Hematopoietic multipotent progenitor cell treated with erythropoietin and hydrocortisone succinate and interleukin-3 and kit ligand, for 8 days (in vitro differentiated cells): ENCODE data around the gene EEPD1.
"Not testable (repeated sequence)": the region's sequence is repeated elsewhere in the genome, so short reads cannot be mapped to it uniquely, and the experiment has no call there.

ENCODE experiments used
- DNase-seq: peaks from one replicate; pipeline ENCODE4 v3.0.0-alpha.2; 2015

EEPD1 gene

GRCh38 chr7:36217961-36218284, 64.9 kb downstream of the EEPD1 start:
- no peak for DNase-seq

- no peak for DNase-seq
These were observed 66.4 kb downstream of the EEPD1 start for GRCh38 chr7:36219429-36219828.

GRCh38 chr7:36223851-36224250, 70.8 kb downstream of the EEPD1 start:
- no peak for DNase-seq

DNA sequence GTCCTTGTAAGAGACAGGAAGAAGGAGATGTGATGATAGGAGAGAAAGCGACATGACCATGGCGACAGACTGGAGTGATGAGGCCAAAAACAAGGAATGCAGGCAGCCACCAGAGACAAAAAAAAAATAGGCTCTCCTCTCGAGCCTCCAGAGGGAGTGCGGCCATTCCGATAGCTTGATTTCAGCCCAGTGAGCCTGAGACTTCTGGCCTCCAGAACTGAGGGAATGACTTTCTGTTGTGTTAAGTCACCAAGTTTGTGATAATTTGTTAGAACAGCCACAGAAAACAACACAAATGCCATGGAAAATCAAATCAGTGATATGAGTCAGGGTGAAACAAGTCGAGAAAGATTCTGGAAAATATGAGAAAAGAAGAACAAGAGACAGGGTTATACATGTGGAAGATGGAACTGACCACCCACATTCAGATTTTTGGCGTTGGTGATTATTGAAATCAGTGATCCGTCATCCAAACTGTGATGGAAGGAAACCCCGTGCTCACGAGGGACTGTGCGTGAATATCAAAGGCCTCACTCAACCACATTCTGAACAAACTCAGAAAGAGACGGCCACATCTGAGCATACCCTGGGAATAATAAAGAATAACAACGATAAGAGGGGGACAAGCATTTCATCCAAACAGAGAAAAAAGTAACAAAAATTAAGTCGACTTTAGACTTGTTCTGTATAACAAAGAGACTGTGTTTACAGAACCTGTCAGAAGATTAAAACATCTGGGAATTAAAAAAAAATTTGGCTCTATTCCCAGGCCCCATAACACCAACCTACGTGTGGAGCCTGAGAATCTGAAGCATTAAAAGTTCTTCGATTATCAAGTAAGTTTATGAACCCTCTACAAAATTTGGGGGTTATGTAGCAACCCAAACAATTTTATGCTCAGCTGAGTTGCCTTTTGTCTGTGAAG, 72.1 kb downstream of the EEPD1 start:
- DNase-seq = no peak

- DNase-seq = no peak
These were observed 73.1 kb downstream of the EEPD1 start for GRCh38 chr7:36226151-36226550.

GRCh38 chr7:36227223-36227622, 74.2 kb downstream of the EEPD1 start:
- no peak for DNase-seq

DNA sequence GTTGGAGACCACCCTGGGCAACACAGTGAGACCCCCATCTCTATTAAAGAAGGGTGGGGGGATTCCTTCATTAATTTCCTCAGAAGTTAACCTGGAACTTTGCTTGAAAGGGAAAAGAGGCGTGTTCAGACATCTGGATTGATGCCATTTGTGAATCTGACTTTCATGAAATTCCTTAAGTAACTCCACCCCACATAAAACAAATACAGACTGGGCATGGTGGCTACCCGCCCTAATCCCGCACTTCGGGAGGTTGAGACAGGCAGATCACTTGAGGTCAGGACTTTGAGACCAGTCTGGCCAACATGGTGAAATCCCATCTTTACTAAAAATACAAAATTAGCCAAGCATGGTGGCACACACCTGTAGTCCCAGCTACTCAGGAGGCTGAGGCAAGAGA, 75.0 kb downstream of the EEPD1 start:
- DNase-seq = no peak

GRCh38 chr7:36231406-36231805, 78.4 kb downstream of the EEPD1 start:
- DNase-seq = no peak

- DNase-seq = no peak
These were observed 79.5 kb downstream of the EEPD1 start for GRCh38 chr7:36232555-36232954.

GRCh38 chr7:36232971-36233550, 80.0 kb downstream of the EEPD1 start:
- DNase-seq = no peak

DNA sequence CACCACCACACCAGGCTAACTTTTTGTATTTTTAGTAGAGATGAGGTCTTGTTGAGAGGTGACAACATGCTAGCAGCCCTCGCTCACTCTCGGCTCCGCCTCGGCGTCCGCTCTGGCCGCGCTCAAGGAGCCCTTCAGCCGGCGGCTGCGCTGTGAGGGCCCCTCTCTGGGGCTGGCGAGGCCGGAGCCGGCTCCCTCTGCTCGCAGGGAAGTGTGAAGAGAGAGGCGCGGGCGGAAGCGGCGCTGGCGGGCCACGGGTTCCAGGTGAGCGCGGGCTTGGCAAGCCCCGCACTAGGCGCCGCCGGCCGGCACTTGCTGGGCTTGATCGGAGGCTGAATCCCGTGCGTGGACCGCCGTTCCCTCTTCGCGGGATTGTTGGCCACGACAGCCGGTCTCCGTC, 83.0 kb downstream of the EEPD1 start:
- DNase-seq = no peak

DNA sequence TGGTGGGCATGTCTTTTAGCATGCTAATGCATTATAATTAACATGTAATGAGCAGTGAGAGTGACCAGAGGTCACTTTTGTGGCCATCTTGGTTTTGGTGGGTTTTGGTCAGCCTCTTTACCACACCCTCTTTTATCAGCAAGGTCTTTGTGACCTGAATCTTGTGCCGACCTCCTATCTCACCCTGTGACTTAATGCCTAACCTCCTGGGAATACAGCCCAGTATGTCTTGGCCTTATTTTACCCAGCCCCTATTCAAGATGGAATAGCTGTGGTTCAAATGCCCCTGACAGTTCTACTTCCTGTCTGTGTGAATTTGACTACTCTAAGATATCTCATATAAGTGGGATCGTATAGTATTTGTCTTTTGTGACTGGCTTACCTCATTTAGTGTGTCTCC, 85.1 kb downstream of the EEPD1 start:
- no peak for DNase-seq

DNA sequence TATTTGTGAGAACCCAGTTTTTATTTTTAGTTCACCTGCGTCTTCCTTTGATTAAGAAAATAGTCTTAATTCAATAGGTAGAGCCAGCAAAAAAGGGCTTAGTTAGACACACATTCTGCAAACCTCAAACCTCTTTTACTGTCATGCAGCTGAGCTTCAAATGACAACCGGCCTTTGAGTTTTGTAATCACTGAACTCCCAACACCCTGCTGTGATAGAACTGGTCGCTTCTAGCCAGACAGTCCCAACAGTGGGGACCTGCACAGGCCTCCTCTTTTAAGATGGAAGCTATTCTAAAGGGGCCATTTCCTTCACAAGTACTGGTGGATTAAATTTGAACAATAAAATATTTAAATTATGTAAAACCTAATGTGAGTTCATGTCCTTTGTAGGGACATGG, 90.3 kb downstream of the EEPD1 start:
- not testable (repeated sequence) for DNase-seq

DNA sequence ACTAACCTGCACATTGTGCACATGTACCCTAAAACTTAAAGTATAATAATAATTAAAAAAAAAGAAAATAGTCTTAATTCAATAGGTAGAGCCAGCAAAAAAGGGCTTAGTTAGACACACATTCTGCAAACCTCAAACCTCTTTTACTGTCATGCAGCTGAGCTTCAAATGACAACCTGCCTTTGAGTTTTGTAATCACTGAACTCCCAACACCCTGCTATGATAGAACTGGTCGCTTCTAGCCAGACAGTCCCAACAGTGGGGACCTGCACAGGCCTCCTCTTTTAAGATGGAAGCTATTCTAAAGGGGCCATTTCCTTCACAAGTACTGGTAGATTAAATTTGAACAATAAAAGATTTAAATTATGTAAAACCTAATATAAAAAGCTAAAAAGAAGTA, 90.9 kb downstream of the EEPD1 start:
- DNase-seq = not testable (repeated sequence)

DNA sequence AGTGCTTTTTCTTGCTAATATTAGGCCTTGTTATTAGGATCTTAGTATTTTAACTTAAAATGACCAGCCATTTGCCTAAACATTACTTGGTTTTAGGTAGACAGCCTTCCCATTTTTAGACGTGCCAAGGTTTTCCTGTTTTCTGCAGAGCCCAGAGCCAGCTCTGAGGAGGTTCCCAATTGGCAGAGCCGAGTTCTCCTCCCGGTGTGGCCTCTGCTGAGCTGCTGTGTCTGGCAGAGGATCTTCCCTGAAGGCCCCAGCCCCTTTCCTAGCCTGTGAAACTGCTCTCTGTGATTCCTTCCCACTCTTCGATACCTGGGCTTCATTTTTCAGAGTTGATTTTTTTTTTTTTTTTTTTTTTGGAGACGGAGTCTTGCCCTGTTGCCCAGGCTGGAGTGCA, 91.4 kb downstream of the EEPD1 start:
- no peak for DNase-seq

DNA sequence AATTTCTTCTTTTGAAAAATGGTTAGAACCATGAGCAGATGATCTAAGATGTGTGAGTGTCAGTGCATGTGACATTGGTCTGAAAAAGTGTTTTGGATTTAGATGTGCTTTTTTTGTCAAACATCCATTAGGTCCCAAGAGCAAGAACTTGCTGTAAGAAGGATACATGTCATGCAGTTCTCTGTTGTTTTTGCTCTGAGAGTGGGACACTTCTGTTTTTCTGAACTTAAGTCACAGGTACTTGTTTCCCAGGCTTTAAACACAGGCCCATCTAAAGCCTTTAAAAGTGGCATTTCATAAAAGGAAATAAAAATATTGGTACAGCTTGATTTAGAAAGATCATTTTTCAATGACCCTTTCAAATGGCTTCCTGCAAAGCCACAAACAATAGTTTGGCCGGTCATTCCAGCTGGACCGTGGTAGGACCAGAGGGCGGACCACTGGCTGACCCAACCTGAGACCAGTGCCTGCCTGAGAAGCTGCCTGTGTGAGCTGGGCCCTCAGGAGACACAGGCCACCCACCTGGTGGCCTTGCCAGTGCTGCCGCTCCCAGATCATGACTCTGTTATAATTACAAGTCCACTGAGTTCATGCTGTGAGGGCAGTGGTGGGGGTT, 92.7 kb downstream of the EEPD1 start:
- DNase-seq = no peak

DNA sequence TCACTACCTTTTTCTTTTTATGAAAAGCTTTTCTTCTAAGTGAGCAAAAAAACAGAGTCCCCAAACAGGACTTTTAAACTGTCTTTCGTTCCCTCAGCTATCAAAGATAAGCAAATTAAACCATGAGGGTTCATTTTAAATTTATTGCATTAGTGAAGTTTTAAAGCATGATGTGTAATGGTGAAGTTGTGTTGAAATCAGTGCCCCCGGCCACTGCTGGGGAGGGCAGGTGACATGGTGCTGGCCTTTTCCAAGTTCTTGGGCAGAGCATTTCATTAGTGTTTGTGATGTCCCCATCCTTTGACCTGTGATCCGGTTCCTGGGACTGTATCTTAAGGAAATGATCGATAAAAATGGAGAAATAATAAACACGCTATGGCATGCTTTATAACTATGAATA, 96.0 kb downstream of the EEPD1 start:
- DNase-seq = no peak

GRCh38 chr7:36253699-36254098, 100.6 kb downstream of the EEPD1 start:
- DNase-seq = no peak

- DNase-seq = not testable (repeated sequence)
These were observed 105.6 kb downstream of the EEPD1 start for GRCh38 chr7:36258510-36259259.

GRCh38 chr7:36260481-36260880, 107.4 kb downstream of the EEPD1 start:
- DNase-seq = no peak

DNA sequence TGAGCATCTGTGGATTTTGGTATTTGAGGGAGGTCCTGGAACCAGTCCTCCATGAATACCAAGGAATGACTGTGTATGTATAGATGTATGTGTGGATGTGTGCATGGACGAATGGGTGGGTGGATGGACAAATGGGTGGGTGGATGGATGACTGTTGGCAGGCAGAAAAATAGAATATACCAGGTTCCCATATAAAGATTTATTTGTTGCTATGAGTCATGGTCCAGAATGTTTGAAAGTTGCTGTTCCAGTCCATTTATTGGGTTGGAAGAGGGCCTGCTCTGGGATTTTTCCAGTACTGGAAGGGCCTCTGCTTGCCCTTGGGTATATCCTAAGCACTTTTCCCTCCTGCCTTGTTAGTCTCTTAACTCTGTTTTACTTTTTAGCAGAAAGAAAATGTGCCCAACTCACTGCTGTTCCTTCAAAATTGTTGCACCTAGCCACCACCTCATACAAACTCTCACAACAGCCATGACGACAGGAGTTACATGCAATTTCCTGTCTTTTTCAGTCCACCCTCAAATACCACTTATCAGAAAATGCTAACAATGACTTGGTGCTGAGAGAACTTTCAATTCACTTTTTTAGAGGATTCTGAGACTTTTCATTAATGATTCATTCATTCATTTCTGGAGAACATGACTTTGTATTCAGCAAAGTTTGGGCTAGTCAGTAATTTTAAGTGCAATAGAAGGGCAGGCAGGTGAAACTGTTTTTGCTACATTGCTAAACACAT, 108.1 kb downstream of the EEPD1 start:
- no peak for DNase-seq

DNA sequence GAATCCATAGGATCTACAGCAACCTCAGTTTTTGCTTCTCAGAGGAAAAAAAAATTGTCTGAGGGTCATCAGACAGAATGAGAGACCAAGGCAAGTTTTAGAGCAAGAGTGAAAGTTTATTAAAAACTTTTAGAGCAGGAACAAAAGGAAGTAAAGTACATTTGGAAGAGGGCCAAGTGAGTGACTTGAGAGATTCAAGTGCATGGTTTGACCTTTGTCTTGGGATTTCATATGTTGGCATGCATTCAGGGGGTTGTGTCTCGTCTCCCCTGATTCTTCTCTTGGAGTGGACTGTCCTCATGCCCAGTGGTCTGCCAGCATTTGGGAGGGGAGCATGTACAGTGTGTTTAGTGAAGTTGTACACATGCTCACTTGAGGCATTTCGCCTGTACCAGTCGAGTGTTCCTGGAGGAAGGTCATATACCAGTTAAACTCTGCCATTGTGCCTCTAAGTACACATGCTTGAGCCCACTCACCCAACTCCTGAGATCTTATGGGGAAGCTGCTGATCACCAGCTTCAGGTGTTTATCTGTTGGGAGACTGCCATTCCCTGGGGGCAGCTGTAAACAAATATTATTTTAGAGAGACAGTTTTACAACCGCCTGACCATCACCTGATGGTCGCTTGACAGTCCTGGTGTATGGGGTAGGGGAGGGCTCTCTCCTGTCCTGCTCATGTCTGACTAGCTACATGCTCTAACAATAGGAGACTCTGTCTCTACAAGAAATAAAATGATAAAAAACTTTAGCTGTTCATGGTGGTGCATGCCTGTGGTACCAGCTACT, 109.4 kb downstream of the EEPD1 start:
- DNase-seq = no peak
